ENCODE measurements around the gene GGA1. TPM values are rescaled to one million over a fixed set of nuclear protein-coding genes. Genes with fewer than 3 reads are reported as not detected.

The GGA1 gene
- total RNA-seq, 1 experiment from 2014 or later, result 99.2 TPM

DNA sequence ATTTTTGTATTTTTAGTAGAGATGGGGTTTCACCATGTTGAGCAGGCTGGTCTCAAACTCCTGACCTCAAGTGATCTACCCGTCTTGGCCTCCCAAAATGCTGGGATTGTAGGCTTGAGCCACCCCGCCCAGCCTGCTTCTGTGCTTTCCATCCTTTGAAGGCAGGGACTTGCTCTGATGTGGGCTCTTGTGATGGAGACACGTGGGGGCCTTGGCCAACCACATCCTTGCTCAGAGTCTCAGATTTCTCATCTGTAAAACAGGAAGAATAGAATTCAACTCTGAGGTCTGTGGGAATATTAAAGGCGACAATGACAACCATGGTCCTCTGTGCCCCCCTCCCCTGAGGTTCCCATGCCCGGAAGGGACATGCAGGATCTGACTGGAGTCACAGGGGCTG, 3.8 kb upstream of the GGA1 start:
- H3K9me2 ChIP-seq (ENCODE audit: insufficient read depth), result no peaks in the 10 kb centered on the region
- no peak overlapping the region for H3K4me3 ChIP-seq
- ChIA-PET POLR2A (ENCODE audit: unreplicated experiment) (no interaction called here), CTCF (no interaction called here)
- intact Hi-C loops (cut with micrococcal nuclease; ENCODE audit: unreplicated experiment), result loop anchor here (5.0 to 10.0 kb wide), 2 partner anchors 202 to 360 kb away; partner anchors contain the start of gene GCAT
- no peaks in the 10 kb centered on the region for H3K27me3 ChIP-seq (ENCODE audit: insufficient read depth, low read depth)
- no peak overlapping the region for H2AFZ ChIP-seq
- no peak overlapping the region for H3K27ac ChIP-seq
- DNase-seq, result peak in 1 of 2 experiments; percentile 35
- H4K20me1 ChIP-seq (ENCODE audit: insufficient read depth), result no peaks in the 10 kb centered on the region
- no peaks in the 10 kb centered on the region for H3K9me3 ChIP-seq (ENCODE audit: insufficient read depth, low read depth)
- TF ChIP-seq EZH2 (IDR thresholded peaks at IDR 0.05; ENCODE audit: low read depth) (no peak), CTCF (conservative IDR thresholded peaks at IDR 0.05) (no peak)
- peaks cover 10% of the 10 kb centered on the region for H3K79me2 ChIP-seq (ENCODE audit: low read depth)
- H3K4me1 ChIP-seq (replicated peaks; ENCODE audit: insufficient read depth), result peaks cover 58% of the 10 kb centered on the region
- peaks cover 44% of the 10 kb centered on the region for H3F3A ChIP-seq (ENCODE audit: insufficient read depth, low read depth)
- no peak overlapping the region for H3K4me2 ChIP-seq
- no TSS peak for BruUV-seq (replicated peaks)
- no peaks in the 10 kb centered on the region for H3K36me3 ChIP-seq (ENCODE audit: low read depth)

GRCh38 chr22:37607010-37607934, 1.4 kb upstream of the GGA1 start:
- Histone ChIP-seq H3K4me2 (peak overlapping the region; percentile 100), H3K4me1 (replicated peaks; ENCODE audit: insufficient read depth) (peaks cover 51% of the 10 kb centered on the region), H3F3A (ENCODE audit: insufficient read depth, low read depth) (peaks cover 28% of the 10 kb centered on the region), H3K79me2 (ENCODE audit: low read depth) (peaks cover 32% of the 10 kb centered on the region), H3K9me3 (ENCODE audit: insufficient read depth, low read depth) (no peaks in the 10 kb centered on the region), H3K9me2 (ENCODE audit: insufficient read depth) (no peaks in the 10 kb centered on the region), H2AFZ (peak overlapping the region; percentile 82), H3K4me3 (peak overlapping the region; percentile 60), H3K36me3 (ENCODE audit: low read depth) (0 out of 2 replicates have a peak, but pooled peaks cover 3% of the 10 kb centered on the region), H4K20me1 (ENCODE audit: insufficient read depth) (peaks cover 7% of the 10 kb centered on the region; the same call in 1 of the 2 replicates), H3K27ac (peak overlapping the region; percentile 99), H3K27me3 (ENCODE audit: insufficient read depth, low read depth) (no peaks in the 10 kb centered on the region)
- no peak for TF ChIP-seq EZH2 (IDR thresholded peaks at IDR 0.05; ENCODE audit: low read depth)
- peak; percentile 98 for TF ChIP-seq CTCF (conservative IDR thresholded peaks at IDR 0.05)
- BruUV-seq (replicated peaks), result no TSS peak
- POLR2A ChIA-PET (ENCODE audit: unreplicated experiment), result interaction anchor here (0.6 to 1.0 kb wide), 8 partner anchors 15 to 450 kb away, joined by 3 to 47 read pairs (median 6); partner anchors contain the start of genes LGALS1 and PICK1
- intact Hi-C loops (cut with micrococcal nuclease; ENCODE audit: unreplicated experiment), result loop anchor here (1.0 to 10.0 kb wide), 4 partner anchors 69 to 358 kb away; partner anchors contain the start of gene GCAT
- peak; percentile 97 to 100 for DNase-seq
- CTCF ChIA-PET, result interaction anchor here (0.5 to 2.4 kb wide), 16 partner anchors 8 to 346 kb away, joined by 3 to 15 read pairs (median 3); partner anchors contain the start of genes C22orf23 and POLR2F

GRCh38 chr22:37607935-37608476, 628 bp upstream of the GGA1 start:
- TF ChIP-seq EZH2 (IDR thresholded peaks at IDR 0.05; ENCODE audit: low read depth) (no peak), CTCF (conservative IDR thresholded peaks at IDR 0.05) (no peak)
- no peaks in the 10 kb centered on the region for H3K27me3 ChIP-seq (ENCODE audit: insufficient read depth, low read depth)
- H3F3A ChIP-seq (ENCODE audit: insufficient read depth, low read depth), result peaks cover 21% of the 10 kb centered on the region
- H3K36me3 ChIP-seq (ENCODE audit: low read depth), result 0 out of 2 replicates have a peak, but pooled peaks cover 3% of the 10 kb centered on the region
- peak in 1 of 2 experiments; percentile 20 for DNase-seq
- ChIA-PET CTCF (interaction anchor here (0.5 to 2.1 kb wide), 10 partner anchors 9 to 345 kb away, joined by 3 to 15 read pairs (median 3); partner anchors contain the start of genes C22orf23, CDC42EP1 and POLR2F), POLR2A (ENCODE audit: unreplicated experiment) (interaction anchor here (0.6 to 1.0 kb wide), 10 partner anchors 15 to 449 kb away, joined by 3 to 47 read pairs (median 8); partner anchors contain the start of genes LGALS1 and PICK1)
- H3K4me3 ChIP-seq, result peak overlapping the region; percentile 60
- H4K20me1 ChIP-seq (ENCODE audit: insufficient read depth), result peaks cover 9% of the 10 kb centered on the region
- H3K79me2 ChIP-seq (ENCODE audit: low read depth), result peaks cover 32% of the 10 kb centered on the region
- TSS peak; percentile 84 for BruUV-seq (replicated peaks)
- H3K4me2 ChIP-seq, result peak overlapping the region; percentile 100
- no peaks in the 10 kb centered on the region for H3K9me2 ChIP-seq (ENCODE audit: insufficient read depth)
- peak overlapping the region; percentile 94 for H2AFZ ChIP-seq
- intact Hi-C loops (cut with micrococcal nuclease; ENCODE audit: unreplicated experiment), result loop anchor here (1.0 to 10.0 kb wide), 7 partner anchors 31 to 357 kb away; partner anchors contain the start of genes EIF3L, GCAT and SH3BP1
- peaks cover 43% of the 10 kb centered on the region for H3K4me1 ChIP-seq (replicated peaks; ENCODE audit: insufficient read depth)
- no peaks in the 10 kb centered on the region for H3K9me3 ChIP-seq (ENCODE audit: insufficient read depth, low read depth)
- H3K27ac ChIP-seq, result peak overlapping the region; percentile 99

Measured in PC-9 (cell line).